Right renal cortex interstitium (tissue), 3 donors: ENCODE results near the gene TTC17. TPM values are rescaled to one million over a fixed set of nuclear protein-coding genes. Genes with fewer than 3 reads are reported as not detected.
"Not testable (repeated sequence)": the region's sequence is repeated elsewhere in the genome, so short reads cannot be mapped to it uniquely, and the experiment has no call there.

ENCODE experiments used
- DNase-seq, 3 donors: peaks; one replicate each; pipeline ENCODE4 v3.0.0-alpha.2; 2013; ENCODE audit warnings: low read depth in 3 of 3, low spot score in 2 of 3
- polyA plus RNA-seq, 3 donors: library from polyadenylated mRNA; unstranded; fragments of 120-200 nt; gene quantifications; one replicate each; pipeline ENCODE4 v1.2.1, GENCODE V29; 2013; ENCODE audit not compliant: insufficient read length in 3 of 3

TTC17 gene
- polyA plus RNA-seq: 100 to 1,000 TPM in 2 of 3 donors, 10 to 100 TPM in 1; 96.9 to 112 (median 106) TPM

GRCh38 chr11:43358801-43359421 is at the start of gene TTC17:
Gene TTC17 (plus strand): TSS chr11:43358920. CDS start chr11:43358955, 35 bp downstream.
- peak; percentile 52 to 89 (median 79) for DNase-seq

GRCh38 chr11:43311791-43312607 is 46.7 kb upstream of the TTC17 start, which contains the start of gene API5:
Gene API5 (plus strand): TSS chr11:43311996. CDS start chr11:43312128, 132 bp downstream.
- DNase-seq: peak; percentile 90 to 95 (median 92)

- DNase-seq: no peak
Observed at GRCh38 chr11:43315966-43316365, 42.8 kb upstream of the TTC17 start.

- no peak for DNase-seq
Observed at GRCh38 chr11:43316451-43316850, 42.3 kb upstream of the TTC17 start.

- no peak for DNase-seq
Observed at GRCh38 chr11:43327987-43328386, 30.7 kb upstream of the TTC17 start.

- DNase-seq: no peak
Observed at GRCh38 chr11:43328482-43328881, 30.2 kb upstream of the TTC17 start.

- DNase-seq: no peak
Observed at GRCh38 chr11:43341159-43341558, 17.6 kb upstream of the TTC17 start.

- DNase-seq: not testable (repeated sequence)
Observed at GRCh38 chr11:43351426-43351825, 7.3 kb upstream of the TTC17 start.

- DNase-seq: no peak
Observed at GRCh38 chr11:43354311-43354710, 4.4 kb upstream of the TTC17 start.

- DNase-seq: no peak
Observed at GRCh38 chr11:43356336-43356735, 2.4 kb upstream of the TTC17 start.

GRCh38 chr11:43358279-43358800 is 380 bp upstream of the TTC17 start:
- DNase-seq: peak in 2 of 3 donors; percentile 3 to 27

GRCh38 chr11:43359422-43359818 is 700 bp downstream of the TTC17 start:
- DNase-seq: peak in 2 of 3 donors; percentile 4 to 27

GRCh38 chr11:43360361-43361032 is 1.8 kb downstream of the TTC17 start:
- no peak for DNase-seq

GRCh38 chr11:43366677-43367076 is 8.0 kb downstream of the TTC17 start:
- no peak for DNase-seq

- no peak for DNase-seq
Observed at GRCh38 chr11:43367382-43368178, 8.9 kb downstream of the TTC17 start.

- no peak for DNase-seq
Observed at GRCh38 chr11:43376065-43376464, 17.3 kb downstream of the TTC17 start.

- no peak for DNase-seq
Observed at GRCh38 chr11:43376594-43376993, 17.9 kb downstream of the TTC17 start.

GRCh38 chr11:43377389-43377788 is 18.7 kb downstream of the TTC17 start:
- no peak for DNase-seq

- DNase-seq: no peak
Observed at GRCh38 chr11:43378897-43379296, 20.2 kb downstream of the TTC17 start.

- no peak for DNase-seq
Observed at GRCh38 chr11:43381802-43382201, 23.1 kb downstream of the TTC17 start.
